Fibroblast of pulmonary artery (primary cell): Measurements from ENCODE around the gene SCN9A.
A peak's percentile ranks its signal among the peaks of the same experiment; 100 is the strongest.

Source experiments
- DNase-seq: peaks from one replicate; pipeline ENCODE4 v3.0.0-alpha.2; 2010; ENCODE audit warnings: low read depth
- H3K4me3 ChIP-seq: replicated peaks from 2 replicates; pipeline ENCODE4 v1.5.1; 2011; ENCODE audit warnings: low read depth, mild to moderate bottlenecking, control low read depth, low read length, moderate library complexity
- TF ChIP-seq, protein P1 (sequence below): IDR thresholded peaks from 2 replicates; pipeline ENCODE4 v1.5.1; 2011; ENCODE audit warnings: mild to moderate bottlenecking, control low read depth, low read length, inconsistent platforms; ENCODE audit errors: missing control alignments

SCN9A gene

DNA sequence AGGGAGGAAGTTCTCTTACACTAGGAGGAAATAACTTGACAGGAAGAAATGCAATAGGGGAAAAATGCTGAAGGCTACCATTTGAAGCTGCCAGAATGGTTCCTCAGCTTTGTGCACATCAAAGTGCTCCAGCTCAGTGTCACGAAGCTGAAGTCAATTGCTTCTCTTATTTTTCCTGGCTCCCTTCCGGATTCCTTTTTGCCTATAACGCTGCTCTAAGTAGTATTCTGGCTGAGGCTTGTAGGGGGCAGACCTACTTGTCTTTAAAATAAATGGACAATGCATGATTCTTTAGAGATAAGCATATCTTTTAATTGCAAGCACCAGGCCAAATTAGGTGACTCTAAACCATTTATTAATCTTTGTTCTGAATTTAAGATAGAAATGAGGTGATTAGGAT is 187.7 kb downstream of the SCN9A start:
- DNase-seq: peak; percentile 17
- H3K4me3 ChIP-seq: no peak overlapping the region
- TF ChIP-seq, protein P1, sequence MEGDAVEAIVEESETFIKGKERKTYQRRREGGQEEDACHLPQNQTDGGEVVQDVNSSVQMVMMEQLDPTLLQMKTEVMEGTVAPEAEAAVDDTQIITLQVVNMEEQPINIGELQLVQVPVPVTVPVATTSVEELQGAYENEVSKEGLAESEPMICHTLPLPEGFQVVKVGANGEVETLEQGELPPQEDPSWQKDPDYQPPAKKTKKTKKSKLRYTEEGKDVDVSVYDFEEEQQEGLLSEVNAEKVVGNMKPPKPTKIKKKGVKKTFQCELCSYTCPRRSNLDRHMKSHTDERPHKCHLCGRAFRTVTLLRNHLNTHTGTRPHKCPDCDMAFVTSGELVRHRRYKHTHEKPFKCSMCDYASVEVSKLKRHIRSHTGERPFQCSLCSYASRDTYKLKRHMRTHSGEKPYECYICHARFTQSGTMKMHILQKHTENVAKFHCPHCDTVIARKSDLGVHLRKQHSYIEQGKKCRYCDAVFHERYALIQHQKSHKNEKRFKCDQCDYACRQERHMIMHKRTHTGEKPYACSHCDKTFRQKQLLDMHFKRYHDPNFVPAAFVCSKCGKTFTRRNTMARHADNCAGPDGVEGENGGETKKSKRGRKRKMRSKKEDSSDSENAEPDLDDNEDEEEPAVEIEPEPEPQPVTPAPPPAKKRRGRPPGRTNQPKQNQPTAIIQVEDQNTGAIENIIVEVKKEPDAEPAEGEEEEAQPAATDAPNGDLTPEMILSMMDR: no peak

DNA sequence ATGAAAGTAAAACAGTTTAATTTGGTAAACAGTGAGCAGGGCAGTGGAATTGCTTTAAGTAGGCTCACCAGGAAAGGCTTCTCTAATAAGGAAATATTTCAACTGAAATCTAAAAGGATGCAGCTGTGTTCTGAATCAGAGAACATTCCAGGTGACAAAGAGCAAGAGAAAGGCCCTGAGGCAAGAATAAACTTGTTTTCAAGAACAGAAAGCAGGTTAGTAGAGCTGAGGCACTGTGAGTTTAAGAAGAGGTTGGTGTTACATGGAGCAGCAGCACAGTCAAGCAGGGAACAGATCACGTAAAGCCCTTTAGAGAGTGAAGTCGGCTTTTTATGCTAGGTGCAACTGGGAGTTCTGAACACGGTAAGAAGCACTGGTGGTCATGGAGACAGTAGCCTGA is 191.0 kb downstream of the SCN9A start:
- H3K4me3 ChIP-seq: no peak overlapping the region
- DNase-seq: no peak
- TF ChIP-seq, protein P1: no peak

DNA sequence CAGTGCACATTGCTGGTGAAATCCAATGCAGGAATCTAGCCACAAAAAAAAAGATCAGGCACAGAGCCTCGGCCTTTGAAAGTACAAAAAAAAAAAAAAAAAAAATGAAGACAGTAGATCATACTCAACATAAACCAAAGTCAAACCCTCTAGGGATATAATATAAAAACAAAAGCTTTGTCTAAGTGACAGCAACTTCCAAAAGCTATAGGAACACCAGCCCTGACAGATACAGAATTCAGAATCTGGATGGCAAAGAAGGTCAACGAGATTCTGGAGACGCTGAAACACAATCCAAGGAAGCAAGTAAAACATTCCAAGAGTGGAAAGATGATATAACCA is 194.0 kb downstream of the SCN9A start:
- DNase-seq: no peak
- TF ChIP-seq, protein P1: no peak
- H3K4me3 ChIP-seq: no peak overlapping the region

DNA sequence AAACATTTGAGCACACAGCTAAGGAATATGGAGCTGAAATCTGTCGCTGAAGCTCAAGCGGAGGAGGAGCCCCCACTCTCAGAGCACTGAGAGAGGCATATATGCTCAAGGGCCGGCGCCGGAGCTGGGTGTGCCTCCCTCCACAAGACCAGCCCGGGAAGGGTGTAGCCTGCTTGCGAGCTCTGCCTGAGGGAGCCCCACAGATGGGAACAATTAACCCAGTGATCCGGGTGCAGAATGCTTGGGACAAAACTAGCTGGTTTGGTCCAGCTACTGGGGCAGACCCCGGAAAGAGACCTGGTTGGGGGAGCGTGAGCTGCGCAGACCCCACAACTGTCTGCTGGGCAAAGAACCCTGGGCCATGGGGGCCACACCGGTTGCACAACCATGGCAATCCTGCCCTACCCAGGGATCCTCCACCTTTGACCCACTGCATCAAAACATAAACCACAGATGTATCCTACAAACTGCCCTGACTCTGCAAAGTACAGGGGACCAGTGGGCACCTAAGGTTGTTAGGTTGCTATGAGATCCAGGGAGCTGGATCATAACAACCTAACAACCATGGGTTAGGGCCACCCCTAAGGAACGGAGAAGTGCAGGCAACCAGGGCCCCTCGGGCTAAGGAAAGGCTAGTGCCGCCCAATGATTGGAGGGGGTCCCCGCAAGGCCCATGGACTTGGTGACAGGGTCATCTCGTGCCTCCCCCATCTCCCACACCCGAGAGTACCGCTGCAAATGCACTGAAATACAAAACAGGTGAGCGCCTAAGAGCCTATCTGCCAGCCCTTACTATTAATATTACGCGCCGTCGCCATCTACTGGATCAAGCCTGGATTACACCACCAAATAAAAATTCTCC is 194.6 kb downstream of the SCN9A start:
- H3K4me3 ChIP-seq: no peak overlapping the region
- peak; percentile 64 for DNase-seq
- TF ChIP-seq, protein P1: peak; percentile 66

DNA sequence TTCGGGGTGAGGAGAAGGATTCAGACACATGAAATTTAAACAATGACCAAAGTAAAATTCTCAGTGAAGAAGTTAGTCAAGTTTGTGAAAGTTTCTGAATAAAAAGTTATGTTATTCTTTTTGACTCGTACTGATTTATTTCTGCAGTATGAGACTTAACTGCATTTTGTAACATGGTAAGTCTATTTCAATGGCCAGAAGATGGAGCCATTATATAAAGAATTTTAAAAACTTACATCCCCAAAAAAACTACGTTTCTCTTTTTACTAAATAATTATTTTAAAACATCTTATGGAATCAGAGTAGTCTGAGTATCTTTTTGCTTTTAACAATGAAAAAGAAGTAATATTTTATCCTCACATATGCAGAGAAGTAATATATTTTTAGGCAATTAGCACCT is 196.5 kb downstream of the SCN9A start:
- DNase-seq: peak; percentile 53
- TF ChIP-seq, protein P1: peak; percentile 36
- H3K4me3 ChIP-seq: no peak overlapping the region

DNA sequence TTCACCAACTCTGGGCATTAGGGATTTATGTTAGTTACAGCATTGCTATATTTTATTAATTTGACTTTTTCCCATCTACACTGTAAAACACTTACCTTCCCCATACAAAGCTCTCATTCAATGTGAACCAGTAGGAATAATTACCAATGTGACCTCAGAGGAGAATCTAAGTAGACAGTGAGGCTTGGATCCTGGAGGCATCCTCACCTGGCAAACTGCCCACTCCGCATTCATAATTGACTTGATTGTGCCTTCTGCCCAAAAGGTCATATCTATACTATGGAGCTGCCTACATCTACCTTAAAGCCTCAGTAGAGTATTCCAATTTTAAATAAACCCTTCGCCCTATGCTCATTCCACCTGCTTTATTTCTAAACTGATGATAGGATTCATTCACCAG is 202.5 kb downstream of the SCN9A start:
- no peak for DNase-seq
- TF ChIP-seq, protein P1: no peak
- no peak overlapping the region for H3K4me3 ChIP-seq

DNA sequence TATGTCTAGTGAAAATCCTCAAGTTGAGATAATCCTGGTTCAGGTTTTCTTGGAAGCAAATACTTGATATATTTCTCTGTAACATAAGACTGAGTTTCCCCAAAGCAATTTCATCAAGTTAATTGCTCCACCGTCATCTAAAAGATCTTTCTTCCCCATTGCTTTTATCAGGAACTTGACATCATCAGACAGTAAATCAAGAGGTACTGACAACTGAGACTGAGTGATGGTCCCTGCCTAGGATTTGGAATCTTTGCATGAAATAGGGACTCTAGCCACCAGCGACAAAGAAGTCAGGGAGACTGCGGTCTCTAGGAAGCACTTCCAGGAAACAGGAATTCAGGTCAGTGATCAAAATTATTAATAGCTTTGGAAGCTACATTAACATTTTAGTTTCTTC is 204.5 kb downstream of the SCN9A start:
- no peak for DNase-seq
- no peak overlapping the region for H3K4me3 ChIP-seq
- TF ChIP-seq, protein P1: no peak
